DOHH2 (cell line): ENCODE results near the gene SLC38A6.
A peak's percentile ranks its signal among the peaks of the same experiment; 100 is the strongest.

Experiments
- H3F3A ChIP-seq: fragments of 200-600 bp; sonication (generic), shearing (Covaris generic); 2 replicates; pipeline ENCODE4 v1.6.0; 2016; ENCODE audit warnings: antibody characterized with exemption, mild to moderate bottlenecking; ENCODE audit not compliant: control insufficient read depth, insufficient read depth
- H3K27ac ChIP-seq: fragments of 200-600 bp; sonication (generic); 2 replicates; pipeline ENCODE4 v1.5.1; 2014; ENCODE audit warnings: low read depth, mild to moderate bottlenecking, low read length, moderate library complexity
- H3K27me3 ChIP-seq: fragments of 200-600 bp; sonication (generic); 2 replicates; pipeline ENCODE4 v1.6.1; 2014; ENCODE audit warnings: mild to moderate bottlenecking, low read length, mixed read lengths; ENCODE audit not compliant: control insufficient read depth
- H3K36me3 ChIP-seq: fragments of 200-600 bp; sonication (generic); 2 replicates; pipeline ENCODE4 v1.6.1; 2014; ENCODE audit warnings: mild to moderate bottlenecking, low read length, moderate library complexity, mixed read lengths; ENCODE audit not compliant: control insufficient read depth
- H3K4me1 ChIP-seq: fragments of 200-600 bp; sonication (generic); 2 replicates; pipeline ENCODE4 v1.6.1; 2014; ENCODE audit warnings: mild to moderate bottlenecking, low read length, mixed read lengths; ENCODE audit not compliant: control insufficient read depth
- H3K4me2 ChIP-seq: fragments of 200-600 bp; sonication (generic); 2 replicates; pipeline ENCODE4 v1.6.0; 2014; ENCODE audit warnings: mild to moderate bottlenecking, low read length, moderate library complexity
- H3K4me3 ChIP-seq: fragments of 200-600 bp; sonication (generic); 2 replicates; pipeline ENCODE4 v1.5.1; 2014; ENCODE audit warnings: mild to moderate bottlenecking, low read length, mixed read lengths
- H3K79me2 ChIP-seq: fragments of 200-600 bp; sonication (generic); 2 replicates; pipeline ENCODE4 v1.6.1; 2014; ENCODE audit warnings: mild to moderate bottlenecking, low read length, mixed read lengths; ENCODE audit not compliant: control insufficient read depth
- H3K9me2 ChIP-seq: fragments of 200-600 bp; sonication (generic); replicated peaks from 2 replicates; pipeline ENCODE4 v1.6.1; 2014; ENCODE audit warnings: mild to moderate bottlenecking, low read length, mixed read lengths; ENCODE audit not compliant: control insufficient read depth
- H3K9me3 ChIP-seq: fragments of 200-600 bp; sonication (generic); 2 replicates; pipeline ENCODE4 v1.6.1; 2014; ENCODE audit warnings: antibody characterized with exemption, low read length, mixed read lengths; ENCODE audit not compliant: control insufficient read depth, insufficient read depth
- H4K20me1 ChIP-seq: fragments of 200-600 bp; sonication (generic); 2 replicates; pipeline ENCODE4 v1.6.0; 2014; ENCODE audit warnings: low read depth, mild to moderate bottlenecking, antibody characterized with exemption, low read length, moderate library complexity; ENCODE audit not compliant: control insufficient read depth, insufficient read depth
- CTCF ChIP-seq: fragments of 200-600 bp; sonication (generic); IDR thresholded peaks from one replicate; pipeline ENCODE4 v1.5.1; 2014; ENCODE audit warnings: antibody characterized with exemption, mild to moderate bottlenecking, low read depth, low read length; ENCODE audit not compliant: poor library complexity, severe bottlenecking
- EZH2phosphoT487 ChIP-seq: fragments of 200-600 bp; sonication (generic); IDR thresholded peaks from 2 replicates; pipeline ENCODE4 v1.6.1; 2017; ENCODE audit warnings: borderline replicate concordance, mild to moderate bottlenecking, antibody characterized with exemption, low read length, moderate library complexity, mixed read lengths

SLC38A6 gene

GRCh38 chr14:61080591-61081010, 99.6 kb downstream of the SLC38A6 start:
- H3K27me3 ChIP-seq = no peaks in the 10 kb centered on the region
- H3K4me2 ChIP-seq = peak overlapping the region; percentile 64
- H3K4me3 ChIP-seq = peak overlapping the region; percentile 59
- peak overlapping the region; percentile 87 for H3K27ac ChIP-seq
- 0 out of 2 replicates have a peak, but pooled peaks cover 4% of the 10 kb centered on the region for H3F3A ChIP-seq
- H3K36me3 ChIP-seq = no peaks in the 10 kb centered on the region
- H3K79me2 ChIP-seq = no peaks in the 10 kb centered on the region
- H4K20me1 ChIP-seq = no peaks in the 10 kb centered on the region
- no peaks in the 10 kb centered on the region for H3K9me2 ChIP-seq
- no peak for TF ChIP-seq CTCF
- TF ChIP-seq EZH2phosphoT487 = no peak
- H3K4me1 ChIP-seq = peaks cover 62% of the 10 kb centered on the region
- no peaks in the 10 kb centered on the region for H3K9me3 ChIP-seq

GRCh38 chr14:61088081-61088480, 107.0 kb downstream of the SLC38A6 start:
- Histone ChIP-seq H3K4me3 (no peak overlapping the region), H3K9me3 (no peaks in the 10 kb centered on the region), H3K27ac (no peak overlapping the region), H3K79me2 (no peaks in the 10 kb centered on the region), H3K9me2 (no peaks in the 10 kb centered on the region), H3K4me2 (no peak overlapping the region), H3K27me3 (no peaks in the 10 kb centered on the region), H3F3A (no peaks in the 10 kb centered on the region), H3K4me1 (peaks cover 9% of the 10 kb centered on the region), H3K36me3 (no peaks in the 10 kb centered on the region), H4K20me1 (no peaks in the 10 kb centered on the region)
- TF ChIP-seq EZH2phosphoT487 (no peak), CTCF (no peak)

GRCh38 chr14:61089126-61089750, 108.2 kb downstream of the SLC38A6 start:
- Histone ChIP-seq H3K4me1 (peaks cover 9% of the 10 kb centered on the region), H3K9me2 (no peaks in the 10 kb centered on the region), H3K4me3 (no peak overlapping the region), H3K36me3 (no peaks in the 10 kb centered on the region), H3K27ac (no peak overlapping the region), H3K79me2 (no peaks in the 10 kb centered on the region), H3K27me3 (no peaks in the 10 kb centered on the region), H3K9me3 (no peaks in the 10 kb centered on the region), H3F3A (no peaks in the 10 kb centered on the region), H4K20me1 (no peaks in the 10 kb centered on the region), H3K4me2 (no peak overlapping the region)
- TF ChIP-seq EZH2phosphoT487 = no peak
- no peak for TF ChIP-seq CTCF
